ENCODE results near the gene MT1E. TPM values are rescaled to one million over a fixed set of nuclear protein-coding genes. Genes with fewer than 3 reads are reported as not detected.

MT1E gene
- total and polyA plus RNA-seq, 2 of the 13 experiments (the other 11 are each of a cell fraction or from before 2014, with no cell fraction given), result 110 to 1,072 TPM

DNA sequence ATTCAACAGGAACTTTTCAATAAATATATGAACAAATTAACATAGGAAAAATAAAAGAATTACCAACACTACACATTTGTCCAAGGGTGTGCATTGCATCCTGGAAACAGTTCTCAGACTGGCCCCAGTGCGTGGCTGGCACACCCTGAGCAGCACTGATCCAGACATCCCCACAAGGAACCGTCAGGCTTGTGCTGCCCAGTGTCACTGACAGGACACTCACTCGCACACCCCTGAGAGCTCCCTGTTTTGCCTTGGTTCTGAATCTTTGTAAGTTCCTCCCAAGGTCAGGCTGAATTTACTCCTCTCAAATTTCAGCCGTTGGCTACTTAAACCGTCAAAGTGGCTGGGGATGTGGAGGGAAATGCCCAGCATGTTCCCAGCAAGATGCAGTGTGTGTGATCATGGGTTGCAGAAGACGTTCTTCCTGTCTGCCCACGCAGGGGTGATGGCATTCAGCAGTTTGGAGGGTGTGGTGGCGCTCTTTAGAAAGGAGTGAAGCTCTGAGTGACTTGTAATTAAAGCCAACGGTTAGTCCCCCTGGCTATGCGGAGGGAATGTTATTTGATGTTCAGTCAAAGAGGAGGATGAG is 15.5 kb upstream of the MT1E start (continued):
- TF ChIP-seq ZNF737 (CRISPR knock-in tag; IDR thresholded peaks at IDR 0.05; ENCODE audit: borderline replicate concordance) (no peak), ZNF782 (CRISPR knock-in tag; IDR thresholded peaks at IDR 0.05; ENCODE audit: borderline replicate concordance) (peak; percentile 49; the same call in 1 of the 2 replicates), ZNF337 (CRISPR knock-in tag; IDR thresholded peaks at IDR 0.05; ENCODE audit: borderline replicate concordance, low read depth) (0 out of 2 replicates have a peak, but pooled peaks have one; percentile 14), ZNF569 (CRISPR knock-in tag; IDR thresholded peaks at IDR 0.05; ENCODE audit: borderline replicate concordance) (no peak), FIP1L1 (IDR thresholded peaks at IDR 0.05; ENCODE audit: borderline replicate concordance, insufficient read depth, low read depth, low read length) (no peak), ZNF335 (CRISPR knock-in tag; IDR thresholded peaks at IDR 0.05) (0 out of 2 replicates have a peak, but pooled peaks have one; percentile 7), FOXC1 (CRISPR knock-in tag; IDR thresholded peaks at IDR 0.05; ENCODE audit: borderline replicate concordance) (no peak), SETDB1 (CRISPR knock-in tag; IDR thresholded peaks at IDR 0.05; ENCODE audit: borderline replicate concordance) (no peak), TEAD2 (CRISPR knock-in tag; IDR thresholded peaks at IDR 0.05) (no peak), ZNF333 (CRISPR knock-in tag; IDR thresholded peaks at IDR 0.05; ENCODE audit: borderline replicate concordance) (no peak), HOXA3 (CRISPR knock-in tag; IDR thresholded peaks at IDR 0.05) (0 out of 2 replicates have a peak, but pooled peaks have one; percentile 17), TRIM24 (CRISPR knock-in tag; IDR thresholded peaks at IDR 0.05) (no peak)
- TF ChIP-seq, protein P1, sequence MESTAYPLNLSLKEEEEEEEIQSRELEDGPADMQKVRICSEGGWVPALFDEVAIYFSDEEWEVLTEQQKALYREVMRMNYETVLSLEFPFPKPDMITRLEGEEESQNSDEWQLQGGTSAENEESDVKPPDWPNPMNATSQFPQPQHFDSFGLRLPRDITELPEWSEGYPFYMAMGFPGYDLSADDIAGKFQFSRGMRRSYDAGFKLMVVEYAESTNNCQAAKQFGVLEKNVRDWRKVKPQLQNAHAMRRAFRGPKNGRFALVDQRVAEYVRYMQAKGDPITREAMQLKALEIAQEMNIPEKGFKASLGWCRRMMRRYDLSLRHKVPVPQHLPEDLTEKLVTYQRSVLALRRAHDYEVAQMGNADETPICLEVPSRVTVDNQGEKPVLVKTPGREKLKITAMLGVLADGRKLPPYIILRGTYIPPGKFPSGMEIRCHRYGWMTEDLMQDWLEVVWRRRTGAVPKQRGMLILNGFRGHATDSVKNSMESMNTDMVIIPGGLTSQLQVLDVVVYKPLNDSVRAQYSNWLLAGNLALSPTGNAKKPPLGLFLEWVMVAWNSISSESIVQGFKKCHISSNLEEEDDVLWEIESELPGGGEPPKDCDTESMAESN (CRISPR knock-in tag; conservative IDR thresholded peaks at IDR 0.05), result 0 out of 2 replicates have a peak, but pooled peaks have one; percentile 46
- TF ChIP-seq, protein P2, sequence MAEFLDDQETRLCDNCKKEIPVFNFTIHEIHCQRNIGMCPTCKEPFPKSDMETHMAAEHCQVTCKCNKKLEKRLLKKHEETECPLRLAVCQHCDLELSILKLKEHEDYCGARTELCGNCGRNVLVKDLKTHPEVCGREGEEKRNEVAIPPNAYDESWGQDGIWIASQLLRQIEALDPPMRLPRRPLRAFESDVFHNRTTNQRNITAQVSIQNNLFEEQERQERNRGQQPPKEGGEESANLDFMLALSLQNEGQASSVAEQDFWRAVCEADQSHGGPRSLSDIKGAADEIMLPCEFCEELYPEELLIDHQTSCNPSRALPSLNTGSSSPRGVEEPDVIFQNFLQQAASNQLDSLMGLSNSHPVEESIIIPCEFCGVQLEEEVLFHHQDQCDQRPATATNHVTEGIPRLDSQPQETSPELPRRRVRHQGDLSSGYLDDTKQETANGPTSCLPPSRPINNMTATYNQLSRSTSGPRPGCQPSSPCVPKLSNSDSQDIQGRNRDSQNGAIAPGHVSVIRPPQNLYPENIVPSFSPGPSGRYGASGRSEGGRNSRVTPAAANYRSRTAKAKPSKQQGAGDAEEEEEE (CRISPR knock-in tag; IDR thresholded peaks at IDR 0.05; ENCODE audit: borderline replicate concordance), result 0 out of 2 replicates have a peak, but pooled peaks have one; percentile 34
- TF ChIP-seq, protein P3, sequence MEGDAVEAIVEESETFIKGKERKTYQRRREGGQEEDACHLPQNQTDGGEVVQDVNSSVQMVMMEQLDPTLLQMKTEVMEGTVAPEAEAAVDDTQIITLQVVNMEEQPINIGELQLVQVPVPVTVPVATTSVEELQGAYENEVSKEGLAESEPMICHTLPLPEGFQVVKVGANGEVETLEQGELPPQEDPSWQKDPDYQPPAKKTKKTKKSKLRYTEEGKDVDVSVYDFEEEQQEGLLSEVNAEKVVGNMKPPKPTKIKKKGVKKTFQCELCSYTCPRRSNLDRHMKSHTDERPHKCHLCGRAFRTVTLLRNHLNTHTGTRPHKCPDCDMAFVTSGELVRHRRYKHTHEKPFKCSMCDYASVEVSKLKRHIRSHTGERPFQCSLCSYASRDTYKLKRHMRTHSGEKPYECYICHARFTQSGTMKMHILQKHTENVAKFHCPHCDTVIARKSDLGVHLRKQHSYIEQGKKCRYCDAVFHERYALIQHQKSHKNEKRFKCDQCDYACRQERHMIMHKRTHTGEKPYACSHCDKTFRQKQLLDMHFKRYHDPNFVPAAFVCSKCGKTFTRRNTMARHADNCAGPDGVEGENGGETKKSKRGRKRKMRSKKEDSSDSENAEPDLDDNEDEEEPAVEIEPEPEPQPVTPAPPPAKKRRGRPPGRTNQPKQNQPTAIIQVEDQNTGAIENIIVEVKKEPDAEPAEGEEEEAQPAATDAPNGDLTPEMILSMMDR (CRISPR knock-in tag; IDR thresholded peaks at IDR 0.05), result 0 out of 2 replicates have a peak, but pooled peaks have one; percentile 30
- TF ChIP-seq, protein P4, sequence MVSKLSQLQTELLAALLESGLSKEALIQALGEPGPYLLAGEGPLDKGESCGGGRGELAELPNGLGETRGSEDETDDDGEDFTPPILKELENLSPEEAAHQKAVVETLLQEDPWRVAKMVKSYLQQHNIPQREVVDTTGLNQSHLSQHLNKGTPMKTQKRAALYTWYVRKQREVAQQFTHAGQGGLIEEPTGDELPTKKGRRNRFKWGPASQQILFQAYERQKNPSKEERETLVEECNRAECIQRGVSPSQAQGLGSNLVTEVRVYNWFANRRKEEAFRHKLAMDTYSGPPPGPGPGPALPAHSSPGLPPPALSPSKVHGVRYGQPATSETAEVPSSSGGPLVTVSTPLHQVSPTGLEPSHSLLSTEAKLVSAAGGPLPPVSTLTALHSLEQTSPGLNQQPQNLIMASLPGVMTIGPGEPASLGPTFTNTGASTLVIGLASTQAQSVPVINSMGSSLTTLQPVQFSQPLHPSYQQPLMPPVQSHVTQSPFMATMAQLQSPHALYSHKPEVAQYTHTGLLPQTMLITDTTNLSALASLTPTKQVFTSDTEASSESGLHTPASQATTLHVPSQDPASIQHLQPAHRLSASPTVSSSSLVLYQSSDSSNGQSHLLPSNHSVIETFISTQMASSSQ (IDR thresholded peaks at IDR 0.05; ENCODE audit: low read depth), result no peak
- TF ChIP-seq, protein P4 (CRISPR knock-in tag; IDR thresholded peaks at IDR 0.05; ENCODE audit: borderline replicate concordance), result no peak
- TF ChIP-seq, protein P5, sequence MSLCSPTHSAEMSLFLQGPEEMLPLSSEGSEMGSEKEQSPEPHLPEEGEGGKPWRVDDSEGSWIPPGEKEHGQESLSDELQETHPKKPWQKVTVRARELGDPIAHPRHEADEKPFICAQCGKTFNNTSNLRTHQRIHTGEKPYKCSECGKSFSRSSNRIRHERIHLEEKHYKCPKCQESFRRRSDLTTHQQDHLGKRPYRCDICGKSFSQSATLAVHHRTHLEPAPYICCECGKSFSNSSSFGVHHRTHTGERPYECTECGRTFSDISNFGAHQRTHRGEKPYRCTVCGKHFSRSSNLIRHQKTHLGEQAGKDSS (CRISPR knock-in tag; IDR thresholded peaks at IDR 0.05; ENCODE audit: borderline replicate concordance, low read depth), result peak; percentile 72; the same call in 1 of the 2 replicates

Measured in HepG2 (cell line).